Activated CD4-positive, alpha-beta T cell treated with anti-CD3 and anti-CD28 coated beads, Interleukin-2, Interleukin-6, amounts not matched to agents 100 ng/mL and 50 ng/mL, durations not matched to agents 16 hours and 8 hours (primary cell): Measurements from ENCODE around the gene CPNE4.

Experiments used
- DNase-seq: peaks from one replicate; pipeline ENCODE4 v3.0.0-alpha.2; 2020

Gene CPNE4

DNA sequence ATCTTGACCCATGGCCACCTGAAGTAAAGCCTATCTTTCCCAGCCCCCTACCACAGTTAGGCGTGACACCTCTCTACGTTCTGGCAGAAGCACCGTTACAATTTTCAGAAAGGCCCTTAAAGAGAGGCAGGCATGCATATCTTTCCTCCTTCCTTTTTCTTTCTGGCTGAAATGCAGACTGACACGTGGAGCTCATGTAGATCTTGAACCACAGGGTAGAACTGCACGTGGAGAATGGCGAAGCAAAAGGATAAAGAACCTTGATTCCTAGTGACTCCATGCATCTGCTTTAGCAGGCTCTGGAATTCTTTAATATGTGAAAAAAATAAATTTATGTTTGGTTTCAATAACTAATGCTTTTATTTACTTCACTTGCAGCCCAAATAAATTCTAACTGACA, 166.6 kb downstream of the CPNE4 start:
- no peak for DNase-seq

DNA sequence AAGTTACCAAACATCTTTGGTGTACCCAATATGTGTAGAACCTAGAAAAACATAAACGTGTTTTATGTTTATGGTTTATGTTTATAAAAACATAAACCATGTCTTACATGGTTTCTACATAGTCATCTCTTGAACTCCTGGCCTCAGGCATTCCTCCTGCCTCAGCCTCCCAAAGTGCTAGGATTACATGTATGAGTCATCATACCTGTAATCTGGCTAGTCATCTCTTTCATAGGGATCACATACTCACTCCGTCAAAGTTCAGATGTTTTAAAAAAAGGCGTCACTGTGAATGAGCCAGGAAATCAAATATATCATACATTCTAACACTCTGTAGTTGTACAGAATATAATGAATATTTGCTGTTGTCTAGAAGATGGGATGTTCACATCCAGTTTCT, 178.6 kb downstream of the CPNE4 start:
- DNase-seq = no peak

DNA sequence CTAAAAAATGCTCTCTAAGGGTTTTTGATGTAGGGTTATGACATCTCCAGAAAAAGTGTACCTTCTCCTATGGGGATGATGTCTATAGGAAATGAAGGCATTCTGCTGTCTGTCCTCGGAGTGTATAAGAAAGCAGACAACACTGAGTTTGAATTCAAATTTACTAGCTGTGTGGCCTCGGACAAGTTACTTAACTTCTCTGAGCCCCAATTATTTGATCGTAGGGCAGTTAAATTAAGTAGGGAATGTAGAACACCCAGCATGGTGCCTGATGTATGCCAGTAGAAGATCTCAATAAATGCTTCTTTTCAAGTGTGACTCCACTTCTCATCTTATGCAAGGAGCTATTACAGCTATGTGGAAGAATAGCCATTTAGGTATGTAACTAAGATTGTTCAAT, 184.6 kb downstream of the CPNE4 start:
- no peak for DNase-seq

DNA sequence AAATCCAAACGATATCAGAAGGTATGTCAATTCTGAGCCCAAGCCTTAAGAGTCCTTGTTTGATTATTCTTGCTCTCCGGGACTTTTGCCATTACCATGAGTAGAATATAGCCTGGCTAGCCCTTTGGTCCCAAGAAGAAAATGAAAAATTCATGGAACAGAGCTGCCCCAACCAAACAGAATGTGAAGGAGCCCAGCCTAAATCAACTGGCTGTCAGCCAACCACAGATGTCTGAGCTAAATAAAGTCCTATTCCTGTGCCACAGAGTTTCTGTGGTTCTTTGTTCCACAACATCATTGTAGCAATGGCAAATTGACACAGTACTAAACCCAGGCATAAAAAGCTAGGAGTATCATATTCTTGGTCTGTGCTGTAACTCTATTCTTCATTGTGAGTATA, 185.2 kb downstream of the CPNE4 start:
- DNase-seq = no peak

DNA sequence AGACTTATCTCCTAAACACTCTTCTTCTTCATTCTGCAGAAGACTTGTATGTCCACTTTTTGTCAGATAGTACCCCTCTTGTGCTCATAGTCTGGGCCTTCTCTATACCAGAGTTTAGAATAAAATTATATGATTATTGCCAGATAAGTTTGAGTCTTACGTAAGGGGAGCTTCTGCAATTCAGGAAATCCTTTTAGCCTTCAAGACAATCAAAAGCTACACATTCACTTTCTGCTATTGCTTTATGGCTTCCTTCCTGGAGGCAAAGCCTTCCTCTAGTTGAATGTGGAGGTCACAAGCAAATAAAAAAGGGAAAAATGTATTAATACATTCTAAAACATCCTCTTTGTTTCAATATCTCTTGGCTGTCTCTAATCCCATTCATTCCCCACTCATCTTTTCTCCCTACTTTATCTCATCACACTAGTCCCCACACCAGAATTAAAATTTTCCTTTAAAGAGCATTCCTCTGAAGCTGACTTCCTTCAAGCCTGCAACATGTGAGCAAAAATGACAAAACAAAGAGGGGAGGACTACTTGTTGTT, 186.8 kb downstream of the CPNE4 start:
- no peak for DNase-seq

DNA sequence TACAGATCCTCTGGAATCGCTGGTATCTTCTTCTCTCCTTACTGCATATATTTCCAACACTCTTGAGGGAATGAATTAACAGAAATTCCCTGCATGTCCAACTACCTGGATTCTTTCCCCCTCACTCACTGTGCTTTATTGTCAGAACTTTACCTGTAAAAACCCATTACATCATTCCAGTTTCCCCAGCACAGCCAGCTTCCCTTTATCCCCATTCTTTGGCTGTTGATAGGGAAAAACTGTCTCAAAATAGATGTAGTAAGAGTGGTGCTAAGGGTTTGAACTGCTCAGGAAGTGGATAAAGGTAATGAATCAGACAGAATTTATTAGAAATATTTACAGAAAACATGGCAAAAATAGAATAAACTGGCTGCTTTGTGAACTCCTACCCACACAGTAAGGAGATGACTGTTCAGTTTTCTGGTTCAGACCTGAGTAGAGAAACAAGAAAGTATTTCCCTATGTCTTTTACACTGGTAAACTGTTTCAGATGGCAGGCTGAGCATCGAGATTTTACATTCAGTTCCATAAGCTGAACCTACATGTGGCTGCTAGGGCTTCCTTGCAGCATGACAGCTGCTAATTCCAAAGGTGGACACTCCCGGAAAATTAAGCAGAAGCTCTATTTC, 188.4 kb downstream of the CPNE4 start:
- DNase-seq = no peak

DNA sequence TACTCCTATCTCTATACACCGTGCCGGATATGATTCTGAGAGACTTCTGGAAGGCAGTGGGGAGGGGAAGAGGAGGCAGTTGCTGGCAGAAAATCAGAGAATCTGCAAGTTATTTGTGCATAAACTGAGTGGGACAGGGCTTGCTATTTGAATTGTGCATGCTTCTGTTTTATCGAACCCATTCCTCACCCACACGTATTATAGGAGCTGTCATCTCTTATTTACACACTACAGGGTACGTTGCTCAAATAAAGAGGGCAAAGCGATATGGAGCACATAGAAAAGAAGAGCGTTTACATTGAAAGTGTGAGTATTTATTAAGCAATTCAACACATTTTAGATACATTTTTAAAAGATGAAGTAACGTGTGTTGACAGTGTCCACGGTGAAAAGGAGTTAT, 191.6 kb downstream of the CPNE4 start:
- DNase-seq = no peak

DNA sequence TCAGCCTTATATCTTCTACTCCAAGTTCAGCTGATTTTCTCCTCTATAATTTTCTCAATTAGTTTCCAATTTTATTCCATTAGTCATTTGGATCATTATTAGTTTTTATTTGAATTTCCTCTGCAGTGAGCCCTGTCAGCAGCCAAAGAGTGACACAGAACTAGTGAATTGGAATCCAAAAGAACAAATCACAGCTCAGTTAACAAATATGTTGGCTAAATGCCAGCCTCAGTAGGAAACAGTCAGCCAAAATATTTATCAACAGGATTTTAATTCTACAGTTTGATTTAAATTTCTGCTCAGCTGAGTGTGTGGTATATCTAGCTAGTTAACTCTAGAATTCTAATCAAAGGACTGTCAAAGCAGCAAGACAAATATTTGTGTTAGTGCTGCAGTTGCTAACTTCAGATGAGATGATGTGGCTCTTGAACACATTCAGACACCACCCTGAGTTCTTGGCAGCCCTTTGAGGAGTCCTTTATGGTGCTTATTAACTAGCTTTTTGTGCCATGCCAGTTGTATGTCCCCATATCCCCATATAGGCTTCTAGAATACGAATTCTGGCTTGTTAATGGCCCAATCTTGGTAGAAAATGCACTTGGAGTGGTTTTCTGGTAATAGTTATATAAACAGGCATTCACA, 194.5 kb downstream of the CPNE4 start:
- no peak for DNase-seq

DNA sequence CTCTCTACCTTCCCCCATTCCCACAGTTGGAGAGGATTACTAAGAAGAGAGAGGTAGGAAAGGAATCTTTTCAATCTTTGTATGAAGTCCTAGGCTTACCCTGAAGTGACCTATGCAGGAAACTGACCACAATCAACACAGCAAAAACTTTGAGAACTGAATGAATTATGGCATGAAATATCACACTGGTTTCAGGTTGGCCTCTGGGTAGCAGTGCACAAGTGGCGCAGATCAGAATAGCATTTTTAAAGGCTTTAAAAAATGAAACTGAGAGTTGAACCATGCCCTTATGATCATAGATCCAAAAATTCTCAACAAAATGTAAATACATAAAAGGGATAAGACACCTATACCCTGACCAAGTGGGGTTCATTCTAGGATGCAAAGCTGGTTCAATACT, 198.9 kb downstream of the CPNE4 start:
- DNase-seq = no peak

DNA sequence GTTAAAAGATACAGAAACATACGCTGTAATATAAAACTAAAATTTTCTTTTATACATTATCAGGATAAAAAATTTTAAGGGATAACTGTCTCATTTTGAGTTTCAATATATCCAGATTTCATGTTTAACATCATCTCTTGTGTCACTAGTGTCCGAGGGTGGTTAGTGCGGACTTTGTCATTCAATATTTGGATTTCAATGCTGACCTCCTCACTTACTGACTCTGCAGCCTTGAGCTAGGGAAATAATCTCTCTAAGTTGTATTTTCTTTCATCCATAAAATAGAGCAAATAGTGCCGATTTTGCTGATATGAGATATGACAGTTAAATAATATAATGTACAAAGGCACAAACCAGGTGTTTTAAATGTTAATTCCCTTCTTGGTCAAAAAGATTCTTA, 203.2 kb downstream of the CPNE4 start:
- no peak for DNase-seq

DNA sequence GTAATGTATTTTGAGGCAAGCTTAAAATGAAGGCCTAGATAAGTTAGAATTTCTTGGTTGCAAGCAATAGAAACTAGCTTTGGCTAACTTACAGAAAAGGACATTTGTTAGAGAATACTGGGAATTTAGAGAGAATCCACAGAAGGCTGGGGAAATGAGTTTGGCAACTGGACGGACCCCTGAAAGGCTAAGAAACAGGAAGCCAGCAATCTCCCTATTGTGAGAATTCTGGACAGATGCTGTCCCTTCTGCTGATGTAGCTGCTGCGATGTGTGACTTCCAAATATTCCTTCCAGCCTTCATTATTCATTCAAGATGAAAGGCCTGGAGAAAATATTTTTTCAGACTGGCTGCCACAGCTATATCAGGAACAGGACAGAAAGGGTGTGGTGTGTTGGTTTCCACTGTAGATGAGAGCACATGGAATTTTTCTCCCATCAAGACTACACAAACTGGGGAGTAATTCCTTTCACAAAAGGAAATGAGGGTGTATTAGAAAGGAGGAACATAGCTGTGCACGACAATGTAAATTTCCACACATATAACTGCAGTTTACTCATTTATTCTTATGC, 213.5 kb downstream of the CPNE4 start:
- DNase-seq = no peak

DNA sequence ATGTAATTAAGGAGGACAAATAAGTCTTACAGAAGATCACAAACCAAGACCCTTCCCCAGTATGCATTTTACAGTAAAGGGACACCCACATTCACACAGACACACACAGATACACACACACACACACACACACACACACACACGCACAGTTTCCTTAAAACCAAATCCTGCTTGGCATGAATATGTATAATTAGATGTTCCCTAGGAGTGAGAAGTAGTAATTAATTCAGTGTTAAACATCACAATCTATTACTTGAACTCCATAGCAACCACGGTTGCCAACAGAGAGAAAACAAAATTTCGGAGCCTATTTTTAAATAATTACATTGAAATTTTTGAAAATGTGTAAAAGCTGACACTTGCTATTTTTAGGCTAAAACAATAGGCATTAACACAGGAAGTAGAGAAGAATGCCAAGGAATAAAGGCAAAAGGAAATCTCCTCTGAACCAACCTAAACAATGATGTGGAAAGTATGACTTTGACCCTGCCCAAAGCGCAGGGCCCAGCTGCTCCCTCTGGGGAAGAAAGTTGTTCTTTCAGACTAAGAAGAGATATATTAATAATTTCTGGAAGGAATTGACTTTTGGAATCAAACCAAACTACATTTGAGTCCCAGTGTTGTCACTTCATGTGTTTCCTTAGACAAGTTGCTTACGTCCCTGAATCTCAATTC, 215.3 kb downstream of the CPNE4 start:
- no peak for DNase-seq

DNA sequence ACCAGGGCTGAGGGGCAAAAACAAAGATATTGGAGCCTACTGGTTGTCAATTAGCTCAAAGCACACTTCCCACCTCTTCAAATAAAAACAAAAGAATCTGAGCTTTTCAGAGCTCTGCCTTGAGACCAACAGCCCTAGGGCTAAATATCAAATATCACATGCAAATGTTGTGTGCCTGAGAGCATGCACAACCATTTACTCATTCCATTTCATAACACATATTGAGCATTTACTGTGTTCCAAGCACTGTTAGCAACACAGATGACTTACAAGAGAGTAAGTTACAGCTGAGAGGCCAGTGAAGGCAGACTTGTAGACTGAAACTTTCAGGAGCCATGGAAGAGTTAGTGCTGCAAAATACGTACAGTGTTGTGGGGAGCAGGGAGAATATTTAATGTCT, 222.4 kb downstream of the CPNE4 start:
- no peak for DNase-seq

DNA sequence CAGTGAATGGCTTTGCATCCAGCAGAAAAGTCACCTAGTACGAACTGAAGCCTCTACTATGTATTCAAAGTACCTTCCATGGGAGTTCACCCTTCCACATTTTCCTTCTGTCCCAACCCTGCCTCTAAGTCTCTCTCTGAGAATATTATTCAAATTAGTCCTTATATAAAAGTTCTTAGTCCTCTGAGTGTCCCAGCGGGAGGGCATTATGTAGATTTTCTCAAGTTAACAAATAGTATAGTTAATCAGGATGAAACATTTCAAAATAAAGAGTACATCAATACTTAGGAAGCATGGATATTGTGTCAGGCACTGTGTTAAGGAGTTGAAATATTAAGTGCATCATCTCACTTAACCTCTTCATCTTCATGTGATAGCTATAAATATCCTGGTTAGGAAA, 223.3 kb downstream of the CPNE4 start:
- DNase-seq = no peak

DNA sequence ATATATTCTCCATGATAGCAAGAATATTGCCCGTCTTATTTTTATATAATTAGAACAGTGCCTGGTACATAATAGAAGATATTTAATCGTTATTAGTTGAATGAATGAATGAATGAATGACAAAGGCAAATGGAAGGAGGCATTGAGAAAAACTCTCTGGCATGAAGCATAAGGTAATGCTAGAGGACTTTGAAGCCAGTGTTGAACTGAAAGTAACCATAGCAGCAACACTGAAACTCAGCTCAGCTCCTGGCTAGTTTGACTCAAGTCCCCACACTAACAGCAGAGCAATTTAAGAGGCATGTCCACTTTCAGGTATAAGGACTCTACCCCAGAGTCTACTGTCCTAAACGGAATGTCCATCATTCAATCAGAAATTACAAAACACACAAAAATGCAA, 227.0 kb downstream of the CPNE4 start:
- no peak for DNase-seq

DNA sequence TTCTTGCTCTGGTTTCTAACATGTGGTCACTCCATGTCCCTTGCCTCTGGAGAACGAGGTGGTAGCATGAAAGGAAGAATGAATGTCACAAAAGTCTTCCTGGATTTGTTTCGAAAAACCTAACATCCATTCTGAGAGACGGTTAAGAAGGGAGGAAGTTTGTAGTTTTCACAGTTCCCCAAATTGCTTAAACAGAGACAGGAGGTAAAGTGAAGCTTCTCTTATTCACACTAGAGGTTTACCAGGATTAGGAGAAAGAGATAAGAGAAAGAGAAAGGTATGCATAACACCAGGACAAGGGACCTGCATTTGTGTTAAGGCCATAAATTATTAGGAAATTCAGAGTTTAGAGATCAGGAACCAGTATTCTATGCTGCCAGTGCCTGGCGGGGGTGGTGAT, 228.1 kb downstream of the CPNE4 start:
- DNase-seq = no peak

DNA sequence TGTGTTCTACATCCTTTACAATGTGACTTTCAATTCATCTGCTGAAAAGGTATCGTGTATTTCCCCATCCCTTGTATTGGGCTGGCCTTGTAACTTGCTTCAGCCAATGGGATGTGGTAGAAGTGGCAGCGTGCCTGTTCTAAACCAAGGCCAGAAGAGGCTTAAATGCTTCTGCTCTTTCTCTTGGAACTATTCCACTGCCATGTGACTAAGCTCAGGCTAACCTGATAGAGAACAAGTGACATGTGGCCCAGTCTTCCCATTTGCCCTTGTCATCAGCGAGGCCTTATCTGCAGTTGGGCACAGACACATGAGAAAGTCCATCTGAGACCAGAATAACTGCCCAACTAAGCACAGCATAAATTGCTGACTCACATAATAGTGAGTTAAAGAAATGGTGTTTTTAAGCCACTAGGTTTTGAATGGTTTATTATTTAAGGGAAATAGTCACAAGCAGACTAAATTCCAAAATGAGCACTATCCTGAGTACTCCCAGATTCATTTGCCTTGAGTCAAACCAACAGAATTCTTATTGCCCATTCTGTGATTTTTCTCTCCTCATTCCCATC, 230.2 kb downstream of the CPNE4 start:
- no peak for DNase-seq

DNA sequence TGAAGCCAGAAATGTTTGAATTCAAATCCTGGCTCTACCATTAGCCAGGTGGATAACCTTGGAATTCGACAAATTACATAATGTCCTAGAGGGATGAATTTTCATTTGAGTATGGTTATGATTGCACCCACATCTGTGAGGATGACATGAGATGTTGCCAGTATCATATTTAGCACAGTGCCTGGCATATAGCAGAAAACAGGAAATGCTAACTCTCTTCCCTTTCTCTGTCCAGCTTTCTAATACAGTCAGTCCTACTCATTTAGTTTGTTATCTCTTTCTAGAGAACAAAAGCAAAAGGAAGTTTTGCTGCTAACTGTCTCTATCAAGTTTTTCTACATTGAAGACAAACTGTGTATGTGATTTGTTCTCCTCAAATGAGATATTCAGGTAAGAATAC, 231.7 kb downstream of the CPNE4 start:
- no peak for DNase-seq

DNA sequence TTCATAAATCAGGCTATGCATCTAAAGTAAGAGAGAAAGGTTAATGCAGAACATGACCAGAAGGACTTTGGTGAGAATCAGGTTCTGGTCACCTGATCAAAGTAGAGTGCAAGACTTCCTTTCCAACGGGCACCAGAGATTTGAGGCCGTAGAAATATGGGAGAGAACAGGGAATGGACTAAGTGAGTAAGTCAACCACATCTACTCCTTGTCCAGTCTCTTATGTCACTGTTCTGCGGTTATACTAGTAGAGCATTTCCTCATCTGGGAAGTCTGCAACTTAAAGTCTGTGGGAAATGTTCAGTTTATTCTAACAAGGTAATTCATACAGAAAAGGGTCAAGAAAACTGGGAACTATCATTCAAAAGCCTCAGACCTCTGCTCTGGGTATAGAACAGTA, 232.8 kb downstream of the CPNE4 start:
- no peak for DNase-seq

DNA sequence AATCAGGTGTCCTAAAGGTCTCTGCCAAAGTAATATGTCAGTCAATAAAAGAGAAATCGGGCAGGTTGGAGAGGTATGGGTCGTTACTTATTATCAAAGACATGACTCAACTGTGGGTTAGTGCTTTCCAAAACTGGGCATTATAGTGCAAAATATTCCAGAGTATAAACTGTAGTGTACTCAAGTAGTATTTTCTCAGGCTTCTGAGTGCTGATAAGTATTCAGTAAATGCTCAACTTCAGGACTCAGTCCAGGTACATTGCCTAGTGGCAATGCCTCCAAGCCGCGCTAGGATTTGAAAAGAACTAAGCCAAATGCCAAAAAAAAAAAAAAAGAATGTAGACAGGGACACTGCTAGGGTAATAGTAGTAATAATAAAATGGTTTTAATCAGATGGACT, 233.2 kb downstream of the CPNE4 start:
- DNase-seq = no peak

DNA sequence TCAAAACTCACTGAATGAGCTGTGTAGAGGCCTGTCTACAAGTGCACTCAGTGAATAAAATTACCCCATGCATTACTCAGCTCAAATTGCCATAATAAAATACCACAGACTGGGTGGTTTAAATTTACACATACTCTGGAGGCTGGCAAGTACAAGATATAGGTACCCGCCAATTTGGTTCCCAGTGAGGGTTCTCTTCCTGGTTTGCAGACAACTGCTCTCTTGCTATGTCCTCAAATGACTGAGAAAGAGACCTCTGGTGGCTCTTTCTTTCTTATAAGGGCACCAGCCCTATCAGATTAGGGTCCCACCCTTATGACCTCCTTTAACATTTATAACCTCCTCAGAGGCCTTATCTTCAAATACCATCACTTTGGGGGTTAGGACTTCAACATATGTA, 237.0 kb downstream of the CPNE4 start:
- DNase-seq = no peak

DNA sequence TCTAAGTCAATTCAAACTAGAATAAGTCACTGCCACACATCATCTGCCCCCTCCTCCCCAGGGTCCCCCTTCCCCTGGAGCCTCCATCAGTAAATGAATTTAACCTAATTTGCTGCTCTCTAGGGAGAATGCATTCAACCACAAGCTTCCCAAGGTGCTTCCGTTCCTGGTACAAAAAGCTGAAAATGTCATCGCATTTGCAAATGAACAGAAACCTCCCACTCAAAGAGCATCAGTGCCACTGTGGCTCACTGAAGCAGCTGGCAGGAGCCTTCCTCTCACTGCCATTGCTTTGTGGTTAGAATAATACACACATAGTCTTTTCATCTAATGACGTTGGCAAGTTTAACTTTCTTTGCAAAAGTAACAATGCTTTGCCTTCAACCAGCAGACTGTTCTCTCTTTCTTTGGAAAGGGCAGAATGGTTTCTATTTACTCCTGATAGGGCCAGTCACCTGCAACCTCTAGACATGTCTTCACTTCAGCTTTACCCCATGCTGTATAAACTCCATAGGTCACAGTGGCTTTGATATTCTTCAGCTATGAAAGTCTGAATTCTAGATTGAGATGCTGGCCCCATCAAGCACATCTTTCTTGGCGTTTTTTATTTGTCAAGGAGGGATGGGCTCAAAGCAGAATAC, 238.1 kb downstream of the CPNE4 start:
- DNase-seq = no peak

DNA sequence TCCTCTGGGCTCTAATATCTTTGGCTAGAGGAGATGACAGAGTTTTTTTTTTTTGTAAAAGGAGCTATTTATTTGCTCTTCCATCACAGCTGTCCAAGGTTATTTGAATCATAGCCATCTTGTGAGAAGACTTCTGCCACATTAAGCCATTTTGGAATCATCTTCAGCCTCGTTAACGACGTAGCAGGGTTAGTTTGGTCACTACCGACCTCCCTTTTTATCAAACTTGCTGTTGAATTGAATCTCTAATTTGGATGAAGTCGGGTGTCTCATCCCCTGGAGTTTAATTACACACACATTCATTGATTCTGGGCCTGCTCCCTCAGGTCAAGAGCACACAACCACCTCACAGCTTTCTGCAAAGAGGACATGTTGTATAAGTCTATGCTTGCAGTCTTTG, 238.7 kb downstream of the CPNE4 start:
- no peak for DNase-seq
